ENCODE data around the gene STX19. TPM values are rescaled to one million over a fixed set of nuclear protein-coding genes. Genes with fewer than 3 reads are reported as not detected.

Gene STX19
- total RNA-seq, 2 experiments from 2014 or later, result not detected

GRCh38 chr3:94063496-94064119 is 35.2 kb upstream of the STX19 start:
- POLR2A ChIA-PET, result interaction anchor here (0.8 to 2.6 kb wide), 11 partner anchors 8 to 83 kb away, joined by 3 to 28 read pairs (median 8); partner anchors contain the start of gene ARL13B
- ATAC-seq (ENCODE audit: poor library complexity) (no peak), DNase-seq (peak in 1 of 14 experiments; percentile 29)
- Mint-ChIP-seq H3K4me1 (ENCODE audit: low read depth) (peaks cover 77% of the 10 kb centered on the region), H3K4me3 (peak overlapping the region; percentile 99), H3K36me3 (ENCODE audit: low read depth) (peaks cover 81% of the 10 kb centered on the region), H3K27ac (peak overlapping the region; percentile 100), H3K27me3 (no peaks in the 10 kb centered on the region), H3K9me3 (no peaks in the 10 kb centered on the region)
- Histone ChIP-seq H3K4me1 (ENCODE audit: insufficient read depth, low read length) (peaks cover 12% of the 10 kb centered on the region), H3K4me3 (ENCODE audit: low read length) (peak overlapping the region; percentile 88), H3K27ac (ENCODE audit: low read depth in 1 of 2, low read length in 2 of 2) (peak overlapping the region; percentile 92 to 99), H3K9me3 (ENCODE audit: control insufficient read depth in 1 of 2, insufficient read depth in 1 of 2, low read length in 2 of 2) (no peaks in the 10 kb centered on the region), H3K27me3 (ENCODE audit: control insufficient read depth in 1 of 2, insufficient read depth in 2 of 2, low read length in 2 of 2) (no peaks in the 10 kb centered on the region), H3K36me3 (ENCODE audit: insufficient read depth, low read length) (peaks cover 29% of the 10 kb centered on the region)
- intact Hi-C loops (cut with DNase I, micrococcal nuclease), result loop anchor here in 1 of 2 experiments (1.0 kb wide), 1 partner anchor 83 kb away; the partner anchor contains the start of gene ARL13B
- TF ChIP-seq, protein P1, sequence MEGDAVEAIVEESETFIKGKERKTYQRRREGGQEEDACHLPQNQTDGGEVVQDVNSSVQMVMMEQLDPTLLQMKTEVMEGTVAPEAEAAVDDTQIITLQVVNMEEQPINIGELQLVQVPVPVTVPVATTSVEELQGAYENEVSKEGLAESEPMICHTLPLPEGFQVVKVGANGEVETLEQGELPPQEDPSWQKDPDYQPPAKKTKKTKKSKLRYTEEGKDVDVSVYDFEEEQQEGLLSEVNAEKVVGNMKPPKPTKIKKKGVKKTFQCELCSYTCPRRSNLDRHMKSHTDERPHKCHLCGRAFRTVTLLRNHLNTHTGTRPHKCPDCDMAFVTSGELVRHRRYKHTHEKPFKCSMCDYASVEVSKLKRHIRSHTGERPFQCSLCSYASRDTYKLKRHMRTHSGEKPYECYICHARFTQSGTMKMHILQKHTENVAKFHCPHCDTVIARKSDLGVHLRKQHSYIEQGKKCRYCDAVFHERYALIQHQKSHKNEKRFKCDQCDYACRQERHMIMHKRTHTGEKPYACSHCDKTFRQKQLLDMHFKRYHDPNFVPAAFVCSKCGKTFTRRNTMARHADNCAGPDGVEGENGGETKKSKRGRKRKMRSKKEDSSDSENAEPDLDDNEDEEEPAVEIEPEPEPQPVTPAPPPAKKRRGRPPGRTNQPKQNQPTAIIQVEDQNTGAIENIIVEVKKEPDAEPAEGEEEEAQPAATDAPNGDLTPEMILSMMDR (IDR thresholded peaks at IDR 0.05), result no peak
- CTCF ChIA-PET, result interaction anchor here (1.0 kb wide), 1 partner anchor 59 kb away, joined by 4 read pairs; no protein-coding TSS in a partner anchor

DNA sequence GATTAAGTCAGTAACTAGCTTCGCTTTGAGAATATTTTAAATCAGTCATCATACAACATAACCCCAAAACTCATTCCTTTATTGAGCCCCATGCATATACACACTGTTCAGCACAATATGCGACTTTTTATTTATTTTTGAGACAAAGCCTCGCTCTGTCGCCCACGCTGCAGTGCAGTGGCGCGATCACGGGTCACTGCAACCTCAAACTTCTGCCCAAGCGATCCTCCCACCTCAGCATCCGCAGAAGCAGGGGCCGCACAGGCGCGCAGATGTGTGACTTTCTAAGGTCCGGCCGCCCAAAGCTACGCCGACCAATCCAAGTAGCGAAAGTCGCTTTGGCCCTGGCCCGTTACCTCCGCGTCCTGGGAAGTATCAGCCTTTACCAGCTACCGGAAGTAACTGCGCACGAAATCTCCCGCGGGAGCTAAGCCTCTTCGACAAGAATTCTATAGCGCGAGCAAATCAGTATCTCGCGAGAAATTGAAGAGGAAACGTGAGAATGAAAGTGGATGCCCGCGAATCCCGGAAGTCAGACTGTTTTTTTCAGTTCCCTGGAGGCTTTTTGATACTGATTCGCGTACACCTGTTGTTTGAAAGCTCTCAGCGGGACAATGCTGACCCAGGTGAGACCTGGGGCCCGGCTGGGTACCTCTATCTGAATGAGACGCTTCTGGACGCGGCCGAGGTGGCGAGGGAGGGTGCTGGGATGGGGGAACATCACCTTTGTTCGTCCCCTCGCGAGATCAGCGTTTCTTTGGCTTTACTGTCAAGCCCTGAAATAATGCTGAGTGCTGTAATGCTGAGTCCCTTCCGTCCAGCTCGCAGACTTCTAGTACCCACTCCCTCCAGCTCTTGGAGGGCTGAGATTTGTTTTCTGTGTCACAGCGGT is 34.4 kb upstream of the STX19 start, which contains the start of the genes DHFR2 and NSUN3:
Gene DHFR2 (minus strand): TSS at position 404 of the 892 bp plus-strand sequence. CDS start 1,405 bp downstream, outside the sequence.
Gene NSUN3 (plus strand): TSS at position 549 of the 892 bp plus-strand sequence. CDS start 66 bp downstream, at position 615.
- Histone ChIP-seq H3K4me1 (ENCODE audit: insufficient read depth, low read length) (peaks cover 12% of the 10 kb centered on the region), H3K36me3 (ENCODE audit: insufficient read depth, low read length) (peaks cover 28% of the 10 kb centered on the region), H3K27me3 (ENCODE audit: control insufficient read depth in 1 of 2, insufficient read depth in 2 of 2, low read length in 2 of 2) (no peaks in the 10 kb centered on the region), H3K4me3 (ENCODE audit: low read length) (peak within 1 kb of the TSS; percentile 88), H3K9me3 (ENCODE audit: control insufficient read depth in 1 of 2, insufficient read depth in 1 of 2, low read length in 2 of 2) (no peaks in the 10 kb centered on the region), H3K27ac (ENCODE audit: low read depth in 1 of 2, low read length in 2 of 2) (peak within 1 kb of the TSS; percentile 92 to 99)
- Mint-ChIP-seq H3K27me3 (no peaks in the 10 kb centered on the region), H3K4me1 (ENCODE audit: low read depth) (peaks cover 74% of the 10 kb centered on the region), H3K27ac (peak within 1 kb of the TSS; percentile 100), H3K4me3 (peak within 1 kb of the TSS; percentile 99), H3K9me3 (no peaks in the 10 kb centered on the region), H3K36me3 (ENCODE audit: low read depth) (peaks cover 80% of the 10 kb centered on the region)
- peak; percentile 86 for ATAC-seq (ENCODE audit: poor library complexity)
- POLR2A ChIA-PET, result interaction anchor here (0.8 to 2.6 kb wide), 17 partner anchors 8 to 89 kb away, joined by 3 to 28 read pairs (median 4); partner anchors contain the start of genes ARL13B and PROS1
- intact Hi-C loops (cut with DNase I, micrococcal nuclease), result loop anchor here in 1 of 2 experiments (1.0 kb wide), 1 partner anchor 82 kb away; the partner anchor contains the start of gene ARL13B
- TF ChIP-seq, protein P1 (IDR thresholded peaks at IDR 0.05), result no peak
- peak; percentile 68 to 95 (median 76) for DNase-seq
- CTCF ChIA-PET, result interaction anchor here (1.0 kb wide), 1 partner anchor 58 kb away, joined by 4 read pairs; no protein-coding TSS in a partner anchor

DNA sequence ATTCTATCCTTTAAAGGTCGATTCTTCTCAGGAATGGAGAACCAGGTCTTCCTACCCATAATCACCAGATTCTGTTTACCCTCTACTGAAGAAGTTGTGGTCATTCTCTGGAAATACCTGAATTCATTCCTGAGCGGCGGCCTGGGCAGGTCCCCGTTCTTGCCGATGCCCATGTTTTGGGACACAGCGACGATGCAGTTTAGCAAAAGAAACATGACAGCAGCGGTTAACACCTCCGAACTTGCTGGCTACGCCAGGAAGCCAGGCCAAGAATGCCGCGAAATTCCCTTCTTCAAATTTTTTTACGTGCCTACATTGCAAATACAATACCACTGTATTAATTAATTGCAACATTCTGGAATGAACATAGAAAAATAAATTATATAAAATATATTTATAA is 32.9 kb upstream of the STX19 start:
- H3K27me3 Mint-ChIP-seq, result no peaks in the 10 kb centered on the region
- TF ChIP-seq, protein P1 (IDR thresholded peaks at IDR 0.05), result no peak

More for the DNA sequence above, 32.9 kb upstream of the STX19 start:
- intact Hi-C loops (cut with DNase I, micrococcal nuclease), result no loop called here
- H3K36me3 ChIP-seq (ENCODE audit: insufficient read depth, low read length), result peaks cover 16% of the 10 kb centered on the region
- DNase-seq (no peak), ATAC-seq (ENCODE audit: poor library complexity) (no peak)
- H3K27ac ChIP-seq (ENCODE audit: low read depth in 1 of 2, low read length in 2 of 2), result no peak overlapping the region
- Mint-ChIP-seq H3K4me1 (ENCODE audit: low read depth) (peaks cover 64% of the 10 kb centered on the region), H3K9me3 (no peaks in the 10 kb centered on the region), H3K36me3 (ENCODE audit: low read depth) (peaks cover 71% of the 10 kb centered on the region), H3K4me3 (no peak overlapping the region), H3K27ac (no peak overlapping the region)
- H3K4me3 ChIP-seq (ENCODE audit: low read length), result no peak overlapping the region
- peaks cover 12% of the 10 kb centered on the region for H3K4me1 ChIP-seq (ENCODE audit: insufficient read depth, low read length)
- POLR2A ChIA-PET, result interaction anchor here (2.6 kb wide), 1 partner anchor 10 kb away, joined by 9 read pairs; no protein-coding TSS in a partner anchor
- no peaks in the 10 kb centered on the region for H3K27me3 ChIP-seq (ENCODE audit: control insufficient read depth in 1 of 2, insufficient read depth in 2 of 2, low read length in 2 of 2)
- no peaks in the 10 kb centered on the region for H3K9me3 ChIP-seq (ENCODE audit: control insufficient read depth in 1 of 2, insufficient read depth in 1 of 2, low read length in 2 of 2)
- CTCF ChIA-PET, result no interaction called here

Measured in CD4-positive, alpha-beta T cell (primary cell).